GM12892 (cell line): ENCODE data around the gene AFDN.

ENCODE experiments used
- POLR2A ChIP-seq: IDR thresholded peaks from 2 replicates; pipeline ENCODE4 v1.6.1; 2011; ENCODE audit warnings: low read depth, low read length, control low read depth
- POLR2AphosphoS5 ChIP-seq: IDR thresholded peaks from 2 replicates; pipeline ENCODE4 v1.6.1; 2011; ENCODE audit warnings: low read depth, low read length, control low read depth
- TAF1 ChIP-seq: IDR thresholded peaks from 2 replicates; pipeline ENCODE4 v1.6.1; 2011; ENCODE audit warnings: low read depth, mild to moderate bottlenecking, control low read depth, low read length, borderline replicate concordance

GRCh38 chr6:167797011-167797471 is 29.7 kb upstream of the AFDN start:
- TF ChIP-seq POLR2A (no peak), POLR2AphosphoS5 (no peak), TAF1 (no peak)
